ENCODE results near the gene PRDM7. TPM values are rescaled to one million over a fixed set of nuclear protein-coding genes. Genes with fewer than 3 reads are reported as not detected.

The PRDM7 gene
- total and polyA plus RNA-seq, 9 of the 15 experiments (the other 6 are each of a cell fraction or from before 2014, with no cell fraction given) = not detected

DNA sequence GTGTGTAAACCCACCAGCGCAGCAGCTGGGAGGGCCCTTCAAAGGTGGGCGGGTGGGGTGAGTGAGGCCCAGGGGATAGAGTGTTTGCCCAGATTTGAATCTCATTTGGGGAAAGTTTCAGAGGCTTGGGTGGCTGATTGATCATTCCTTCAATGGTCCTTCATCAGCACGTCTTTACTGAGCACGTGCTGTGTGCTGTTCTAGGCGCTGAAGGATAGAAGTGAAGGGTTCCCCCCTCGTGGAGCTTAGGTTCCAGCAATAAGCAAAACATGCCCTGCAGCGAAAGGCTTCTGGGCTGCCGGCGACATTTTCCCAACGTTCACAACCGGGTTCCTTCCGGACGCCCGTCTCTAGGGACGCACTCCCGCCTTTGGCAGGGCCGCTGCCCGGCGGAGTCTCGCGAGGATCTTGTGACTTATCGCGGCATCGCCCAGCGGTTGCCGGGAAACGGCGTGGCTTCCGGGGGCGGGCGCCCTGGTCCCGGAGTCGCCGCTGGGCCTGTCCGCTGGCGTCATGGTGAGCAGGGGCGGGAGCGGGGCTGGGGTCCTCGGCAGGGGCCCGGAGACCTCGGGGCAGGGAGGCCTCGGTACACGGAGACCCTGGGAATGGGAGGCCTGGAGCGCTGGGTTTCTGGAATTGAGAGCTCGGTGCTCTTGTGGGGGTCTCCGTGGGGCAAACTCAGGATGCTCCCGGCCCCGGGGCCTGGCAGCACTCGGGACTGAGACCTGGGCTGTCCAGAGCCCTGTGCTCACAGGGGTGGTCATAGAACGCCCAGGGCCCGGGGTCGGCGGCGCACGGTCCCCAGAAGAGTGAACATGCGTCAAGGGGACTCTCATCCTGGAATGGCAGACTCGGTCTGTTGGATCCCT lies 54.7 kb downstream of the PRDM7 start (continued):
- TF ChIP-seq, protein P1, sequence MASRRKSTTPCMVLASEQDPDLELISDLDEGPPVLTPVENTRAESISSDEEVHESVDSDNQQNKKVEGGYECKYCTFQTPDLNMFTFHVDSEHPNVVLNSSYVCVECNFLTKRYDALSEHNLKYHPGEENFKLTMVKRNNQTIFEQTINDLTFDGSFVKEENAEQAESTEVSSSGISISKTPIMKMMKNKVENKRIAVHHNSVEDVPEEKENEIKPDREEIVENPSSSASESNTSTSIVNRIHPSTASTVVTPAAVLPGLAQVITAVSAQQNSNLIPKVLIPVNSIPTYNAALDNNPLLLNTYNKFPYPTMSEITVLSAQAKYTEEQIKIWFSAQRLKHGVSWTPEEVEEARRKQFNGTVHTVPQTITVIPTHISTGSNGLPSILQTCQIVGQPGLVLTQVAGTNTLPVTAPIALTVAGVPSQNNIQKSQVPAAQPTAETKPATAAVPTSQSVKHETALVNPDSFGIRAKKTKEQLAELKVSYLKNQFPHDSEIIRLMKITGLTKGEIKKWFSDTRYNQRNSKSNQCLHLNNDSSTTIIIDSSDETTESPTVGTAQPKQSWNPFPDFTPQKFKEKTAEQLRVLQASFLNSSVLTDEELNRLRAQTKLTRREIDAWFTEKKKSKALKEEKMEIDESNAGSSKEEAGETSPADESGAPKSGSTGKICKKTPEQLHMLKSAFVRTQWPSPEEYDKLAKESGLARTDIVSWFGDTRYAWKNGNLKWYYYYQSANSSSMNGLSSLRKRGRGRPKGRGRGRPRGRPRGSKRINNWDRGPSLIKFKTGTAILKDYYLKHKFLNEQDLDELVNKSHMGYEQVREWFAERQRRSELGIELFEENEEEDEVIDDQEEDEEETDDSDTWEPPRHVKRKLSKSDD (conservative IDR thresholded peaks at IDR 0.05; ENCODE audit: low read length) = peak; percentile 99
- TF ChIP-seq ZC3H4 (CRISPR knock-in tag; IDR thresholded peaks at IDR 0.05; ENCODE audit: borderline replicate concordance) (no peak), ARID2 (IDR thresholded peaks at IDR 0.05) (no peak), BCOR (IDR thresholded peaks at IDR 0.05) (no peak), ZNF717 (CRISPR knock-in tag; IDR thresholded peaks at IDR 0.05) (no peak), RCOR1 (IDR thresholded peaks at IDR 0.05; ENCODE audit: borderline replicate concordance in 1 of 2, low read depth in 2 of 2, low read length in 2 of 2) (0 out of 4 replicates have a peak, but pooled peaks of 1 of the 2 experiments have one; percentile 6), NUFIP1 (IDR thresholded peaks at IDR 0.05; ENCODE audit: partially characterized antibody) (no peak), GATAD2A (IDR thresholded peaks at IDR 0.05) (no peak), SRF (CRISPR knock-in tag; IDR thresholded peaks at IDR 0.05) (peak in 1 of 2 experiments; percentile 58; a peak in 1 of 4 replicates), MYC (IDR thresholded peaks at IDR 0.05; ENCODE audit: low read depth, low read length) (peak; percentile 75), MYC (CRISPR knock-in tag; IDR thresholded peaks at IDR 0.05; ENCODE audit: borderline replicate concordance, low read depth) (no peak), SNIP1 (IDR thresholded peaks at IDR 0.05; ENCODE audit: low read depth) (no peak), ZEB2 (IDR thresholded peaks at IDR 0.05) (no peak), ZNF764 (CRISPR knock-in tag; IDR thresholded peaks at IDR 0.05; ENCODE audit: low read depth) (no peak), MAFK (IDR thresholded peaks at IDR 0.05; ENCODE audit: low read length) (no peak), KDM5B (IDR thresholded peaks at IDR 0.05; ENCODE audit: insufficient replicate concordance, low read depth, low read length) (peak; percentile 47), ZNF668 (CRISPR knock-in tag; IDR thresholded peaks at IDR 0.05) (no peak), ZNF586 (CRISPR knock-in tag; conservative IDR thresholded peaks at IDR 0.05) (no peak), SMARCC2 (IDR thresholded peaks at IDR 0.05; ENCODE audit: low read depth) (no peak), CBX8 (IDR thresholded peaks at IDR 0.05; ENCODE audit: borderline replicate concordance, extremely low read depth, low read depth, low read length, poor library complexity, severe bottlenecking) (no peak), TGIF2 (CRISPR knock-in tag; IDR thresholded peaks at IDR 0.05) (no peak)
- TF ChIP-seq, protein P2, sequence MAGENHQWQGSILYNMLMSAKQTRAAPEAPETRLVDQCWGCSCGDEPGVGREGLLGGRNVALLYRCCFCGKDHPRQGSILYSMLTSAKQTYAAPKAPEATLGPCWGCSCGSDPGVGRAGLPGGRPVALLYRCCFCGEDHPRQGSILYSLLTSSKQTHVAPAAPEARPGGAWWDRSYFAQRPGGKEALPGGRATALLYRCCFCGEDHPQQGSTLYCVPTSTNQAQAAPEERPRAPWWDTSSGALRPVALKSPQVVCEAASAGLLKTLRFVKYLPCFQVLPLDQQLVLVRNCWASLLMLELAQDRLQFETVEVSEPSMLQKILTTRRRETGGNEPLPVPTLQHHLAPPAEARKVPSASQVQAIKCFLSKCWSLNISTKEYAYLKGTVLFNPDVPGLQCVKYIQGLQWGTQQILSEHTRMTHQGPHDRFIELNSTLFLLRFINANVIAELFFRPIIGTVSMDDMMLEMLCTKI (IDR thresholded peaks at IDR 0.05; ENCODE audit: partially characterized antibody) = no peak
- TF ChIP-seq, protein P3, sequence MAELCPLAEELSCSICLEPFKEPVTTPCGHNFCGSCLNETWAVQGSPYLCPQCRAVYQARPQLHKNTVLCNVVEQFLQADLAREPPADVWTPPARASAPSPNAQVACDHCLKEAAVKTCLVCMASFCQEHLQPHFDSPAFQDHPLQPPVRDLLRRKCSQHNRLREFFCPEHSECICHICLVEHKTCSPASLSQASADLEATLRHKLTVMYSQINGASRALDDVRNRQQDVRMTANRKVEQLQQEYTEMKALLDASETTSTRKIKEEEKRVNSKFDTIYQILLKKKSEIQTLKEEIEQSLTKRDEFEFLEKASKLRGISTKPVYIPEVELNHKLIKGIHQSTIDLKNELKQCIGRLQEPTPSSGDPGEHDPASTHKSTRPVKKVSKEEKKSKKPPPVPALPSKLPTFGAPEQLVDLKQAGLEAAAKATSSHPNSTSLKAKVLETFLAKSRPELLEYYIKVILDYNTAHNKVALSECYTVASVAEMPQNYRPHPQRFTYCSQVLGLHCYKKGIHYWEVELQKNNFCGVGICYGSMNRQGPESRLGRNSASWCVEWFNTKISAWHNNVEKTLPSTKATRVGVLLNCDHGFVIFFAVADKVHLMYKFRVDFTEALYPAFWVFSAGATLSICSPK (IDR thresholded peaks at IDR 0.05; ENCODE audit: borderline replicate concordance) = no peak

Measured in K562 (cell line).